HUES6 (cell line): ENCODE measurements around the gene PRDM15.

Source experiments
- H3K27ac ChIP-seq: 2 replicates; pipeline ENCODE4 v1.7.0; 2013; ENCODE audit warnings: low read depth, mild to moderate bottlenecking, low read length, inconsistent platforms
- H3K27me3 ChIP-seq: 2 replicates; pipeline ENCODE4 v1.6.1; 2013; ENCODE audit warnings: low read length; ENCODE audit not compliant: control insufficient read depth, insufficient read depth
- H3K36me3 ChIP-seq: 2 replicates; pipeline ENCODE4 v1.6.1; 2013; ENCODE audit warnings: low read length; ENCODE audit not compliant: control insufficient read depth, insufficient read depth
- H3K4me1 ChIP-seq: 2 replicates; pipeline ENCODE4 v1.6.1; 2013; ENCODE audit warnings: low read length; ENCODE audit not compliant: control insufficient read depth, insufficient read depth
- H3K4me3 ChIP-seq: 2 replicates; pipeline ENCODE4 v1.5.1; 2013; ENCODE audit warnings: low read depth, low read length
- H3K9ac ChIP-seq: one replicate; pipeline ENCODE4 v1.6.1; 2013; ENCODE audit warnings: mild to moderate bottlenecking, low read length
- H3K9me3 ChIP-seq: 2 replicates; pipeline ENCODE4 v1.6.1; 2013; ENCODE audit warnings: low read depth, low read length; ENCODE audit not compliant: control insufficient read depth, insufficient read depth

PRDM15 gene

DNA sequence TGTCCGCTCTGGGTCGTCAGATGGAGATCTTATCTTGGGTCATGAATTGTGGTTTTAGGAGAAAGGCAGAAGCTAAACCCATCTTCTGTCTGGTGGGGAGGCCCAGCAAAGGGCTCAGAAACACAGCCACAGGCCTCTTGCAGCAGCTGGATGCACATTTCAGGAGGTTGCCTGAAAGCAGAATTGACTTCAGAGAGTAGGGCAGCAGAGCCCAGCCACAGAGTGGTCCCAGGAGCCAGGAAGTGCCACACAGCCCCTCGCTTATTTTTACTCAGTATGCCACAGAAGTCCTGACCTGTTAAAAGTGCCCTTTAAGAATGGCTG lies 104.0 kb downstream of the PRDM15 start:
- peaks cover 20% of the 10 kb centered on the region for H3K27me3 ChIP-seq

DNA sequence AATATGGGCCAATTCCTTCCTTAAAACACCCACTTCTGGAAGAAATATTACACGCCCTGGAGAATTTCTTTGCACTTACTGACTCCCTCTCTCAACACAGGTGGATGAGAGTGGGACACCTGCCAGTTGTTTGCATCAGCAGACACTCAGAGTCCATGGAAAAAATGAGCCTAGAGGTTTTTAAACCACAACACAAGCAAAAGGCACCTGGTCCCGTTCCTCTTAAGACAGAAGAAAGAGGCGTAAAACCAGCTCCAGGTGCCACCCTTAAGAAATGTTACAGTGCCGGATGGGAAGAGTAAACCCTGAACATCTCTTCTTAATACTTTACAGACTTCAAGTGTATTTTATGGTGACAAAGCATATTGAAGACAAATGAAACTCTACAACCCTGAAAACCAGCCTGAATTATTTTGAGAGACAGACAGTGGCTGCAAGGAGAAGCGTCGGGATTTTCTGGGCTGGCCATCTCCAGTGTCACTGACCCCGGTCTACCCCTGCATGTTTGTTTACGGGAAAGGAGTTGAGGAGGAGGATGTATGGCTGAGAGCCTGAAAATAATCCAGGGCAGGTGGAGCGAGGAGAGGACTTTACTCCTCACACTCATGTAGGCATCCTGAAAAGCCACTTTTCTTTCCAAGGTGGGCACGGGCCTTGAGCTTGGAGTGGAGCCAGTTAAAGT lies 104.5 kb downstream of the PRDM15 start:
- Histone ChIP-seq H3K9ac (no peak overlapping the region), H3K4me1 (peaks cover 25% of the 10 kb centered on the region), H3K27me3 (peaks cover 25% of the 10 kb centered on the region)

More for the DNA sequence above, 104.0 kb downstream of the PRDM15 start:
- Histone ChIP-seq H3K36me3 (no peaks in the 10 kb centered on the region), H3K9me3 (no peaks in the 10 kb centered on the region), H3K4me1 (peaks cover 24% of the 10 kb centered on the region), H3K27ac (no peak overlapping the region), H3K4me3 (no peak overlapping the region), H3K9ac (no peak overlapping the region)

DNA sequence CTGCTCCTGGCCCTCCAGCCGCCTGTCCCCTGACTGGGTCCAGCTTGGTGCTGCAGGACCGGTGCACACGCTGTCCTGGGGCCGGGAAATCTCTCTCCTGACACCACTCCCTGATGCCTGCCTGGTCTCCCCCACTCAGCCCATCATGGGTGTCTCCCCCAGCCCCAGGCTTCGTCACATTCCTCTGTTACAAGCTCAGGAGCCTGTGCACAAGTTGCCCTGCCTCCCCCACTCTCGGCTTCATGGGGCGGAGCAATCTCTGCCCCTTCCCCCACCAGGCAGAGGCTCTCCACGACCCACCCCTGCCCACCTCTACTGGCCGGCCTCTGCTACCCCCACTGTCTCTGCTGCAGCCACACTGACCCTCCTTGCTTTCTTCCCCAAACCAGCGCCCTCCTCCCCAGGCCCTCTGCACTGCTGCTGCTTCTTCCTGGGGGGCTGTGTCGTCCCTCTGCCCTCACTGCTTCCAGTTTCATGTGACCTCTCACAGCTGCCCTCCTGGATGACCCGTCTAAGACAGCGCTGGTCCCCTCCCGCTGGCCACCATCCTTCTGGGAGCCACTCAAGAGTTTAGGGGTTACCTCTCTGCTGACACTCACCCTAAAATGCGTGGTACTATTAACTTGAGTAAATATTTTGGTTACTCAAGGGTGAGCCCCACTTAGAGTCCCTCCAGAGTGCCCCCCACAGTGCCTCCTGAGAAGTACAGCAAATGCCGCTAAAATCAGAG lies 106.6 kb downstream of the PRDM15 start:
- Histone ChIP-seq H3K9ac (no peak overlapping the region), H3K27ac (no peak overlapping the region), H3K36me3 (no peaks in the 10 kb centered on the region), H3K4me3 (no peak overlapping the region), H3K27me3 (peaks cover 46% of the 10 kb centered on the region), H3K4me1 (peaks cover 29% of the 10 kb centered on the region), H3K9me3 (no peaks in the 10 kb centered on the region)

More for the DNA sequence above, 104.5 kb downstream of the PRDM15 start:
- Histone ChIP-seq H3K9me3 (no peaks in the 10 kb centered on the region), H3K4me3 (no peak overlapping the region), H3K27ac (no peak overlapping the region), H3K36me3 (no peaks in the 10 kb centered on the region)

DNA sequence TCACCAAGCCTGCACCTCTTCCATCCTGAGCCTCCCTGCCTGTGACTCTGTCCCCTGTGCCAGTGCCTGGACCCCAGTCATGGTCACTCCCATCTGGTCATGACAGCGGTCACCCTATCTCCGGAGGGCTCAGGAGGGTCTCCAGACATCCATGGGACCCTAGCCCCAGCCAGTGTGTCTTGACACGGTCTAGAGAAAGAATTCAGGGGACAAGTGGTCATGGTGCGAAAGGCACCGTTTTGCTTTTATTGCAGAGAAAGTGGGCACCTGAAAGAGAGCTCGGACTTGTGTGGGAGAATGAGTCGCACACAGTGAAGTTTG lies 107.6 kb downstream of the PRDM15 start:
- peaks cover 26% of the 10 kb centered on the region for H3K4me1 ChIP-seq
- H3K9me3 ChIP-seq = no peaks in the 10 kb centered on the region
- H3K27me3 ChIP-seq = peaks cover 55% of the 10 kb centered on the region

DNA sequence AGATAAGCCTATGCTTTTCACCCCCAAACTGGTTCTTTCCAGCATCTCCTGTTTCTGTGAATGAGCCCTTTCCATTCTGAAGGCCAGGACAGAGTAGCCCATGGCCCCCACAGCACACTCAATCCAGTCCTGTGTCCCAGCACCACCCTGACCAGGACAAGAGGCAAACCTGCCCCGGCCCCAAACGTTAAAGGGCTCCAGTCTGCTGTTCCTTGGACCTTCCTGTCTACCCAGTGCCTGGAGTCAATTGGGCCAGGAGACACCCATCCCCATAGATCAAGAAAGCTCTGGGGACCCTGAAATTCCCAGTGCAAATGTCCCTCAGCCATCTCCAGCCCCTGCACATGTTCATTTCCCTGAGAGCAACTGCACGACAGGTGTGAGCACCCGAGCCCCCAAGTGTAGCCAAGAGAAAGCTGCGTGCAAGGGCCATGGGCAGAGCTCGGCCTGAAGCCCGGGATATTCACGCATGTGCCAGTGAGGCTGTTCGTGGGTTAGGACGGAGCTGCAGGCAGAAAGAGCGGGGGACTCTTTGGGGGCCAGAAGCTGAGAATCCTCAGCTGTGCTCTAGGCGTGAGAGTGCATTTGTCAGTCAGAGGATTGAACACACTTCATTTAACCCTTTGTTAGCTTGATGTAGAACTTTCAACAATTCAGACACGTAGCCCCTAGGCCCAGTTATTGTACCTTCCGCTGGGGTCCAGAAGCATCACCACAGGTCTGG lies 108.1 kb downstream of the PRDM15 start:
- no peaks in the 10 kb centered on the region for H3K9me3 ChIP-seq
- peaks cover 26% of the 10 kb centered on the region for H3K4me1 ChIP-seq
- H3K36me3 ChIP-seq = no peaks in the 10 kb centered on the region
- no peak overlapping the region for H3K4me3 ChIP-seq
- no peak overlapping the region for H3K27ac ChIP-seq
- H3K27me3 ChIP-seq = peaks cover 60% of the 10 kb centered on the region
- no peak overlapping the region for H3K9ac ChIP-seq

More for the DNA sequence above, 107.6 kb downstream of the PRDM15 start:
- Histone ChIP-seq H3K36me3 (no peaks in the 10 kb centered on the region), H3K27ac (no peak overlapping the region), H3K4me3 (no peak overlapping the region), H3K9ac (no peak overlapping the region)

DNA sequence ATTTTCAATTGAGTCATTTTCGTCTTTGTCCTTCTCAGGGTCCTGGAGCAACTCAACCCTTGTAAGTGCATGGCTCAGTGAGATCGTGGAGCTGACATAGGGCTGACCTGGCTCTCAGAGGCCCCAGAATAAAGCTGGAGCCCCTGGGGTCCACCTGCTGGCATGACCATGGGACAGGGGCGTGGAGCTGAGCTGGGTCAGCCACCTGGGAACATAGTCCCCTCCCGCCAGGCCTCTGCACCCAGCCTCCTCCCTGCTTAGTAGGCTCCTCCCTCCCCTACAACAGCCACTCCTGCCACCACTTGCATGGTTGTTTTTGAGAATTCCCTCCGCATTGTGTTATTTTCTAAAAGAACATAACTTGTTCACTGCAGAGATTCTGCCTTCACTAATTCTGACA lies 109.2 kb downstream of the PRDM15 start:
- H3K4me3 ChIP-seq = no peak overlapping the region
- no peak overlapping the region for H3K9ac ChIP-seq
- H3K9me3 ChIP-seq = no peaks in the 10 kb centered on the region
- peaks cover 71% of the 10 kb centered on the region for H3K27me3 ChIP-seq
- H3K36me3 ChIP-seq = no peaks in the 10 kb centered on the region
- no peak overlapping the region for H3K27ac ChIP-seq
- peaks cover 35% of the 10 kb centered on the region for H3K4me1 ChIP-seq

DNA sequence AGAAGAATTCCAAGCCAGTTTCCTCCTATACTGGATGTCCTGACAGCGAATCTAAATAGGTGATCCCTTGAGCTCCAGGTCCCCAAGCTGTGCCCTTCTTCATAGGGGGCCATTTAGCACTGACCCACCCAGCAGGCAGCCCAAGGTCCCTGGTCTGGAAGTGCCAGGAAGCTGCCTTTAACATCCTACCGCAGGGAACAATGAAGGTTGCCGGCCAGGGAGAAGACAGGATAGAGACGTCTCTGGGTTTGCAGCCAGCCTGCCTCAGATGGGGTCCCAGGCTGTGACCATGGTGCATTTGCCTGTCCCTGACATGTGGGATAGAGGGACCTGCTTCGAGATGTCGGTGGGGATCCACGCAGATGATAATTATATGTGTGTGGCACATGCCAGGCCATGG lies 109.6 kb downstream of the PRDM15 start:
- H3K4me1 ChIP-seq = peaks cover 40% of the 10 kb centered on the region
- H3K27ac ChIP-seq = no peak overlapping the region
- H3K4me3 ChIP-seq = no peak overlapping the region
- peaks cover 75% of the 10 kb centered on the region for H3K27me3 ChIP-seq
- no peaks in the 10 kb centered on the region for H3K9me3 ChIP-seq
- H3K9ac ChIP-seq = no peak overlapping the region
- H3K36me3 ChIP-seq = no peaks in the 10 kb centered on the region

DNA sequence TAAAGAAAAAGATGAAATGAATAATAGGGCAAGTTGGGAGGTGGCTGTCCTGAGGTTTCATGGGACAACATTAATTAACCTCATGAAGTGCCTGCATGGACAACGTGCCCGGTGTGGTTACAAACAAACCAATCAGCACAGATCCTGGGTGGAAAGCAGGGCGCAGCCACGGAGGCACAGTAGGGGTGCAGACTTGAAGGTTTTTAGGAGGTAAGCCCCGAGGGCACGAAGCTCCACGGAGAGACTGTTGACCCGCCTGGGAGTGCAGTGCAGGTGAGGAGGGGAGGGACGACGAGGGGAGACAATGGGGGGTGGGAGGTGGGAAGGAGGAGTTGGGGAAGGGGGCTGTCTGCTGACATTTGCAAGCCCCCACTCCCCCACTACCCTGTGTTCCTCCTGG lies 110.0 kb downstream of the PRDM15 start:
- no peaks in the 10 kb centered on the region for H3K36me3 ChIP-seq
- peaks cover 79% of the 10 kb centered on the region for H3K27me3 ChIP-seq
- no peak overlapping the region for H3K9ac ChIP-seq
- no peaks in the 10 kb centered on the region for H3K9me3 ChIP-seq
- peaks cover 43% of the 10 kb centered on the region for H3K4me1 ChIP-seq
- H3K27ac ChIP-seq = no peak overlapping the region
- H3K4me3 ChIP-seq = peak overlapping the region; percentile 72

DNA sequence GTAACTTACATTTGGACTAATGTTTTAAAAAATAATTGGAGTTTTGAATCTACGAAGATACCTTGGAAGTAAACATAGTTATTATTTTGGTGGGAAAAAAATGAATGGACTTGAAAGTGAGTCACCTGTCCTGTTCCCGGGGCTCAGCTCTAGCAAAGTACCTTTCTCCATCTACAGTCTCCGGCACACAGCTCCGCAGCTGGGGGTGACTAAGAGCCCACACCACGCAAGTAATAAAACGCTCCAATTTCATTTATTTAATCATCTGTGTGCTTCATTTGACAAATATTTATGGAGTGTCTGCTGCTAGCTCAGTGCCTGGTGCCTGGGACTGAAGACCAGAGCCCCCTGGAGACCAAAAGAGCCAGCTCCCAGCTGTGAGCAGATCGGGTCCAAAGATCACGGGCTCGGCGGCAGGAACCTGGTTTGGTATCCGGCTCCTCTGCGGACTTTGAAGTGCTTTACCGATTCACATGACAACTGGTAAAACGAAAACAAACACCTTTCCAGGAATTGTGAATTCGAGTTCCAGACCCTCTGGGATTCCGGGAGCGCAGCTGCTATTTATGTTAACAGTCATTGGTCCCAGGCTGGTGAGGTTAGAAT lies 110.6 kb downstream of the PRDM15 start:
- Histone ChIP-seq H3K27me3 (peaks cover 85% of the 10 kb centered on the region), H3K27ac (no peak overlapping the region), H3K9me3 (no peaks in the 10 kb centered on the region), H3K9ac (no peak overlapping the region), H3K4me3 (peak overlapping the region; percentile 72), H3K36me3 (no peaks in the 10 kb centered on the region), H3K4me1 (peaks cover 49% of the 10 kb centered on the region)

DNA sequence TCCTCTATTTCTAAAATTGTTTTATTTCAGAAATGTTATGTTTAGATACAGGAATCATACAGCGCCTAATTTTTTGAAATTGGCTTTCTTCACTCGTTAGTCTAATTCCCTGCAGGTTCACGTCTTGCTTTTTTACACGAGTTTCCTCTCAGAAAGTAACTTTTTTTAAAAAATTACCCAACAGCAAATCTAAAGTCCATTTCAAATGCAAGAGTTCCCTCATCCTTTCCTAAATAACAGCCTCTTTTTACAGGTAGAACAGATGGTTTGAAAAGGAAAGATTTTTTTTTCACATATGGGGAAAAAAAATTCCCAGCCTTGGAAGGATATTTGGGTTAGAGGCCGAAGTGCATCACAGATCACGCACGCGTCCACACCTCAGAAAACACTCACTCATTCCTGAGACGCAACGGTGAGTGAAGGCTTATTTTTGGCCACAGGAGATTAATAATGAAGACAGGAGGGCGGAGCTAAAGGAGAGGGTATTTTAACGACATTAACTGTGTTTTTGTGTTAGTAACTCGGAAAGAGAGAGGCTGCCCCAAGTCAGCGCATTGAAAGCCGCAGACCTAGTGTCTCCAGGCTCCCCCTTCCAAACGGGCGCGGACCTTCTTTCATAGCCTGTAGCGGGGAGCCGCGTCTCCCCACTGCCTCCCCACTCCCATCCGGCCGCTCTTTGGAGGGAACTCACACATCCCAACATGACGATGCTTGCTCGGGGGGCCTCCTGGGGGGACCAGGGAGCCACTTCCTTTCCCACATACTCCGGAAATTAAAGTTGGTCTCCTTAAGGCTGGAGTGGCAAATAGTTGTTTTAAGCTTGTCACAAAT lies 111.3 kb downstream of the PRDM15 start:
- no peaks in the 10 kb centered on the region for H3K9me3 ChIP-seq
- H3K4me1 ChIP-seq = peaks cover 54% of the 10 kb centered on the region
- H3K9ac ChIP-seq = no peak overlapping the region
- peak overlapping the region; percentile 72 for H3K4me3 ChIP-seq
- H3K27me3 ChIP-seq = peaks cover 92% of the 10 kb centered on the region
- no peak overlapping the region for H3K27ac ChIP-seq
- no peaks in the 10 kb centered on the region for H3K36me3 ChIP-seq
